ENCODE results near the gene RNF223.

DNA sequence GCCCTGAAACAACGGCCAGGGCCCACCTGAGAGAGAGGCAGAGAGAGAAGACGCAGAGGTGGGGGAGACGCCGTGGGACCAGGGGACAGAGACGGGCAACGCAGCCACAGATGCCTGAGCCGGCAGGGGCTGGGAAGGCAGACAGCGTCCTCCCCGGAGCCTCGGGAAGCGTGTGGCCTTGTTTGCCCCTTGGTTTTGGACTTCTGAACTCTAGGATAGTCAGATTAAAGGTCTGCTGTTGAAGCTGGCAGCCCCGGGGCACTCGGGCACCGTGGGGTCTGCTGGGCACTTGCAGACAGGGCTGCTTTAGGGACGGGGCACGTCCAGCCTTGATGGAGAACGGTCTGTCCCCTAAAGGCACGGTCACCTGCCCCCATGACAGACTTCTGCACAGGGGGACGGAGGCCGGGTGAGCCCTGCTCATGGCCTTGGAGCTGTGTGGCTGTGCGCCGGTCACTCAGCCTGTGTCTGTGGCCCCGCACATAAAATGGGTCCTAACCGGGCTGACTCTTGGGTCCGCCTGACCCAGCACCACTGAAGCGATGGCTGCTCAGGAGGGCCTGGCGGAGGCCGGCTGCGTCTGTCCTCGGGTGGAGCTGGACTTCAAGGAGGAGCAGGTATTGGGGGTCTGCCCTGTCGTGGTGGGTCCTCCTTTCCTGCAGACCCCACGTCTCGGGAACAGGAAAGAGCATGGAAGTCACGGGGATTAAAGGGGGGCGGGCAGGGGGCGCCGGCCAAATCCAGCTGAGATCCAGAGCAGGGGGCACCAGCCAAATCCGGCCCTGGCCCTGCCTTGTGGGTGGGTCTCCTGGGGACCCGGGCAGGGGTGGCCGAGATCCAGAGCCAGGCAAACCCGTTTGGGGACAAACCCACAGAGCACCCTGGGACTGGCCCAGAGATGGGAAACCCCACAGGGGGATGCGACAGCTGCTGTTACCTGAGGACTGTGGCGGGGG is 9.6 kb upstream of the RNF223 start:
- TF ChIP-seq, protein P1, sequence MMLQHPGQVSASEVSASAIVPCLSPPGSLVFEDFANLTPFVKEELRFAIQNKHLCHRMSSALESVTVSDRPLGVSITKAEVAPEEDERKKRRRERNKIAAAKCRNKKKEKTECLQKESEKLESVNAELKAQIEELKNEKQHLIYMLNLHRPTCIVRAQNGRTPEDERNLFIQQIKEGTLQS (IDR thresholded peaks at IDR 0.05): no peak
- no peak for TF ChIP-seq SP1 (IDR thresholded peaks at IDR 0.05)
- no peak for TF ChIP-seq CTCF (IDR thresholded peaks at IDR 0.05; ENCODE audit: low read depth, low read length, missing input control)
- TF ChIP-seq, protein P2, sequence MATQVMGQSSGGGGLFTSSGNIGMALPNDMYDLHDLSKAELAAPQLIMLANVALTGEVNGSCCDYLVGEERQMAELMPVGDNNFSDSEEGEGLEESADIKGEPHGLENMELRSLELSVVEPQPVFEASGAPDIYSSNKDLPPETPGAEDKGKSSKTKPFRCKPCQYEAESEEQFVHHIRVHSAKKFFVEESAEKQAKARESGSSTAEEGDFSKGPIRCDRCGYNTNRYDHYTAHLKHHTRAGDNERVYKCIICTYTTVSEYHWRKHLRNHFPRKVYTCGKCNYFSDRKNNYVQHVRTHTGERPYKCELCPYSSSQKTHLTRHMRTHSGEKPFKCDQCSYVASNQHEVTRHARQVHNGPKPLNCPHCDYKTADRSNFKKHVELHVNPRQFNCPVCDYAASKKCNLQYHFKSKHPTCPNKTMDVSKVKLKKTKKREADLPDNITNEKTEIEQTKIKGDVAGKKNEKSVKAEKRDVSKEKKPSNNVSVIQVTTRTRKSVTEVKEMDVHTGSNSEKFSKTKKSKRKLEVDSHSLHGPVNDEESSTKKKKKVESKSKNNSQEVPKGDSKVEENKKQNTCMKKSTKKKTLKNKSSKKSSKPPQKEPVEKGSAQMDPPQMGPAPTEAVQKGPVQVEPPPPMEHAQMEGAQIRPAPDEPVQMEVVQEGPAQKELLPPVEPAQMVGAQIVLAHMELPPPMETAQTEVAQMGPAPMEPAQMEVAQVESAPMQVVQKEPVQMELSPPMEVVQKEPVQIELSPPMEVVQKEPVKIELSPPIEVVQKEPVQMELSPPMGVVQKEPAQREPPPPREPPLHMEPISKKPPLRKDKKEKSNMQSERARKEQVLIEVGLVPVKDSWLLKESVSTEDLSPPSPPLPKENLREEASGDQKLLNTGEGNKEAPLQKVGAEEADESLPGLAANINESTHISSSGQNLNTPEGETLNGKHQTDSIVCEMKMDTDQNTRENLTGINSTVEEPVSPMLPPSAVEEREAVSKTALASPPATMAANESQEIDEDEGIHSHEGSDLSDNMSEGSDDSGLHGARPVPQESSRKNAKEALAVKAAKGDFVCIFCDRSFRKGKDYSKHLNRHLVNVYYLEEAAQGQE (IDR thresholded peaks at IDR 0.05): no peak
- no peak for TF ChIP-seq GABPA (IDR thresholded peaks at IDR 0.05 in 1 of 2, conservative IDR thresholded peaks at IDR 0.05 in 1 of 2)
- no peak for TF ChIP-seq TAF1 (conservative IDR thresholded peaks at IDR 0.05)
- TF ChIP-seq, protein P3, sequence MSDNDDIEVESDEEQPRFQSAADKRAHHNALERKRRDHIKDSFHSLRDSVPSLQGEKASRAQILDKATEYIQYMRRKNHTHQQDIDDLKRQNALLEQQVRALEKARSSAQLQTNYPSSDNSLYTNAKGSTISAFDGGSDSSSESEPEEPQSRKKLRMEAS (IDR thresholded peaks at IDR 0.05): no peak
- no peak for TF ChIP-seq EGR1 (IDR thresholded peaks at IDR 0.05; ENCODE audit: low read depth in 2 of 2)
- TF ChIP-seq, protein P4, sequence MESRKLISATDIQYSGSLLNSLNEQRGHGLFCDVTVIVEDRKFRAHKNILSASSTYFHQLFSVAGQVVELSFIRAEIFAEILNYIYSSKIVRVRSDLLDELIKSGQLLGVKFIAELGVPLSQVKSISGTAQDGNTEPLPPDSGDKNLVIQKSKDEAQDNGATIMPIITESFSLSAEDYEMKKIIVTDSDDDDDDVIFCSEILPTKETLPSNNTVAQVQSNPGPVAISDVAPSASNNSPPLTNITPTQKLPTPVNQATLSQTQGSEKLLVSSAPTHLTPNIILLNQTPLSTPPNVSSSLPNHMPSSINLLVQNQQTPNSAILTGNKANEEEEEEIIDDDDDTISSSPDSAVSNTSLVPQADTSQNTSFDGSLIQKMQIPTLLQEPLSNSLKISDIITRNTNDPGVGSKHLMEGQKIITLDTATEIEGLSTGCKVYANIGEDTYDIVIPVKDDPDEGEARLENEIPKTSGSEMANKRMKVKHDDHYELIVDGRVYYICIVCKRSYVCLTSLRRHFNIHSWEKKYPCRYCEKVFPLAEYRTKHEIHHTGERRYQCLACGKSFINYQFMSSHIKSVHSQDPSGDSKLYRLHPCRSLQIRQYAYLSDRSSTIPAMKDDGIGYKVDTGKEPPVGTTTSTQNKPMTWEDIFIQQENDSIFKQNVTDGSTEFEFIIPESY (IDR thresholded peaks at IDR 0.05): no peak
- no peak for TF ChIP-seq RAD21 (IDR thresholded peaks at IDR 0.05)
- no peak for TF ChIP-seq YY1 (IDR thresholded peaks at IDR 0.05)
- peak; percentile 31 to 44 for TF ChIP-seq HNF4A (conservative IDR thresholded peaks at IDR 0.05)

All from liver (tissue), 3 donors.